Measurements from ENCODE around the gene SEC14L6.

The SEC14L6 gene

DNA sequence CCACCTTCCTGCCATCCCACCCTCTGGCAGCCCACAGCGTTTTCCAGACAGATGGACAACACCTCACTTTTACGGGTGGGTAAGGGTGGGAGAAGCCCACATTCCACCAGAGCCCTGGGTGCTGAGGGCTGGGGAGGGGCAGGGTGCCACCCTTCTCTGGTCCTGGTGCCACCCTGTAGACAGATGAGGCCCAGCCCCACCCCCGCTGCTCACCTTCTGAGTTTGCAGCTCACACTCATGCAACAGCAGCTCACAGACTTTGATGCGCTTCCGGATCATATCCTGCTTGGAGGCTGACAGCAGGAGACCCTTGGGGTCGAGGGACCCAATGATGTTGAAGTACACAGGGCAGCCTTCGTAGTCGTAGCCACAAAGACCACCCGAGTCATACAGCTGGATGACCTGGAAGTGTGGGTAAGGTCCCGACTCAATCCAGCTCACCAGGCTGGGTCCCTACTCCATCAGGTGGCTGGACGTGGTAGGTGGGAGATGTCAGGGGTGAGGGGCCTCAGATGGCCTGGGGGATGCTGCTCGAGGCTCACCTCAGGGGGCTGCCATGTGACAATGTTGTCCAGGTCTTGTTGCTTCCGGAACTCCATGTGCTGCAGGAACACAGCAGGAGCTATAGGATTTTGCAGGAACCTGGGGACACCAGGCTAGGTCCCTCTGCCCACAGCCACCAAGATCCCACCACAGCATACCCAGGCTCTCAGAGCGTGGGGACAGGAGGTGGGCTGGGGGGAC is 51.3 kb downstream of the SEC14L6 start:
- DNase-seq (ENCODE audit: low read depth) = no peak

DNA sequence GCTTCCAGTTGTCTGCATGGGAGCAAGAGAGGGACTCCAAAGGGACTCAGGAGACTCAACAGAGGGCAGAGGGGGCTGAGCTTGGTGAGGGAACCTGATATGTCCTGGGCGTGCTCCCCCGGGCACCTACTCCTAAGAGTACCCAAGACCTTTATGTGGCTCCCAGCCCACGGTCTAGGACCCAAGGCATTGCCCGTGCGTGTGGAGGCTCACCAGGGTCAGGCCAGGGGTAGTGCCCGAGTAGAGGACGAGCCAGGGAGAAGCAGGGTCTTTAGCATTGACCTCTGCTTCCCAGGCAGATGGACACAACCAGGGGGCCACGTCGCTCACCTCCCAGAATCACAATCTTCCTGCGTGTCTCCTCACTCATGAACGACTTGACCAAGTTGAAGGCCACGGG is 54.4 kb downstream of the SEC14L6 start:
- no peak for DNase-seq (ENCODE audit: low read depth)

DNA sequence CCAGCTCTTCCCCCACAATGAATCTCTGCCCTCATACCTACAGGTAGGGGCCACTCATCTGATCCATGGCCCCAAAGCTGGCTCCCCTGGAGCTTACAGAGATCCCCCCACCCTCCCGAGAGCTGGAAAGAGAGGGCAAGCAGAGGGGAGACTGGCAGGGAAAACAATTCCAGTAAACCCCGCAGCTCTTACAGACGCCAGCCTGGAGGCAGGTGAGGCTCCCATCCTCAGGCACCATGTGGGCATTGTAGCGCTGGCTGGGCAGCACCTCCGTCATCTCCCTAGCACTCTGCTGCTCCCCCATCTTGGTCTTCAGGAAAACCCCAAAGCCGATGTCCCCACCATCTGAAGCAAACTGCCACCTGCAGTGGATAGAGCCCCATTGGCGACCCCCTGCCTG is 55.2 kb downstream of the SEC14L6 start:
- no peak for DNase-seq (ENCODE audit: low read depth)

DNA sequence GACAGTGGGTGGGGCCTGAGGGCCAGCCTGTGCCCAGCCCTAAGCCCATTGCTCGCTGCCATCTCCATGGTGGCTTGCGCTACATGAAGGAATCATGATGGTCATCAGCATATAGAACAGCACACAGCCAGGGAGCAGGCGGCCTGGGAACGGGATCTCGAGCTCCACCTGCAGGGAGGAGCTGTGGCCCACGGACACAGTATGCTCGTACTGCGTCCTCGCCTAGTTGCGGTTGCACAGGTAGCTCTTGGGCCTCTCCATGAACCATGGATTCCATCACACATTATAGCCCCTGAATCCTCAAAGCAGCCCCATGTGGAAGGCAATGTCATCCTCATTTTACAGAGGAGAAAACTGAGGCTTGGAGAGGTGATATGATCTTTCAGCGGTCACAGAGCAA is 56.1 kb downstream of the SEC14L6 start:
- DNase-seq (ENCODE audit: low read depth) = no peak

DNA sequence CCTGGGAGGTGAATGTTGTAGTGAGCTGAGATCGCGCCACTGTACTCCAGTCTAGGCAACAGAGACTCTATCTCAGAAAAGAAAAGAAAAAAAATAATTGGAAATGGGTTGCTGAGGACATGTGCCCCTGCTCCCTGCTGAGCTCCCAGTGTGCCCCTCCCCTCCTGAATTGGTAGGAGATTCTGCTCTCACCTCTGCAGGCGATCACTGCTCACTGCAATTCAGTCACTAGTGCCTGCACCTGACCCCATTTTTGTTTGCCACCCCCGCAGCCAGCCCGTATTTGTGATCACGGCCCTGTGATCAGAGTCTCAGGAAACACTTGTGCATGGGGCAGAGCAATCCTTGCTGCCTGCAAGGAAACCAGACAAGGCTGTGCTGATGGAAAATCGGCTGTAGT is 58.4 kb downstream of the SEC14L6 start:
- no peak for DNase-seq (ENCODE audit: low read depth)

DNA sequence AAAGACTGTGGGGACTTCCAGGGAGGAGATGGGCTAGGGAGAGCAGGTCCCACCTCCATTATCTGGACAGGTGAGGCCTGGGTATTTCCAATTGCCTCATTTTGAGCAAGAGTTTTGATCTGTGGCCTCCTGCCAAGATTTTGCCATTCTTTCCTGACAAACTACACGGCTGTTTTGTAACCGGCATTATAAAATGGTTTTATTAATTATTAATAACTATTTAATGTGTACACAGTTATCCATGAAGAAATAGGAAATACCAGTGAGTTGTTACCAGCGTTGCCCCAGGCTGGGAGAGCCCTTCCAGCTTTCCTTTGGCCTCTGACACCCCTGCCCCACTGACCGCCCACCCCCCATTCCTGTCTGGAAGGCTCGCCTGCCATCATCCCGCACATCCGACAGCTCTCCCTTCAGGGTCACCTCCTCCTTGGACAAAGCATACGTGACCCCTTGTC is 59.9 kb downstream of the SEC14L6 start:
- no peak for DNase-seq (ENCODE audit: low read depth)

DNA sequence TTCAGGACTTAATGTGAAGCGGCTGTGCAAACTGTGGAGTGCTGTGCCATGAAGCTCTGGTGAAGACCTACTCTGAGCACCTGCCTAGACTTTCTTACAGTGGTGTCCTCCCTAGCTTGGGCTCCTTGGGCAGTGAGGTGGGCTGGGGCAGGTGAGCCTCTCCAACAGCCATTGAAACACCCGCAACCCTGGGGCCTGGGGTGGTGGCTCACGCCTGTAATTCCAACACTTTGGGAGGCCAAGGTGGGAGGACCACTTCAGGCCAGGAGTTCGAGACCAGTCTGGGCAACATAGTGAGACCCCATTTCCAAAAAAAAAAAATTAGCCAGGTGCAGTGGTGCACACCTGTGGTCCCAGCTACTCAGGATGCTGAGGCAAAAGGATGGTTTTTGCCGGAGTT is 60.4 kb downstream of the SEC14L6 start:
- no peak for DNase-seq (ENCODE audit: low read depth)

DNA sequence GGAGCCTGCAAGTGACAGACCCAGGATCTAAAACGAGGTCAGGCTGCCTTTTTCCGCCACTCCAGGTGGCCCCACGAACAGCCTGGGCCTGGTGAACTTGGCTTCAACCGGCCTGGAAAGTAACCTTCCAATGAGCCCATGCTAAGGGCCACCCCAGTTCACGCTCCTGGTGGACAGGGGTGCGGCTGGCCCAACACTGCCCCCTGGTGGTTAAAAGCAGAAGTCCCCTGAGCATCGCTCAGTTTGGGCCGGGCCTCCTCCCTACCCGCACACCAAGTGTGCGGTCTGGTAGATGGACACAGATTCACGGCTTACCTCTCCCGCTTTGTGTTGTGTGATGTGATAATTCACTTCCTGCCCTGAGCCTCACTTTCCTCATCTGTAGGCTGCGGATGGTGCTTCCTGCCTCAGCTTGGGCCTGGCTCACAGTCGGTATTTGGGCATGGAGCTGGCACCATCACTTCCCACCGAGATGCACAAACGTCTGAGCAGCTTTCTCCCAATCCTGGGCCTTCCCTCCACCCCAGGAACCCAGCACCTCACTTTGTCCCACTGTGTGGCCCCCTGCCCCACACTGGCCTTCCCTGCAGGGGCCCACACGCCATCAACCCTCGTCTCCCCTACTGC is 61.1 kb downstream of the SEC14L6 start:
- DNase-seq (ENCODE audit: low read depth) = peak; percentile 47

DNA sequence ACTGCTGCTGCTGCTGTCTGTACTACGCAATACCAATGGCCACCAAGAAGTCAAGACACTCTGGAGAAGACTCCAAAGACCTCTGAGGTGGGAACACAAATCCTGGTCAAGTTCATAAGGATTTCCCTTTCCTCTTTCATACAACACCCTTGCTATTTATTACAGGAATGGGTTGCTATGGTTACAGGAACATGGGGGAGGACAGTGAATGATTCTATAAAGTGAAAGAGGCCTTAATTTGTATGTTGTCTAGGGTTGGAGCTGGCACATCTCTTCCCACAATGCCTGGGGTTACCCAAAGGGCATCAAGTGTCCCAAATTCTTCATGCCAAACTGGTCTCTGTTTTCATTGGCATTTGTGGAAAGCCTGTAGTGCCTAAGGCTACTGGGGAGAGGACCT is 63.4 kb downstream of the SEC14L6 start:
- DNase-seq (ENCODE audit: low read depth) = no peak

DNA sequence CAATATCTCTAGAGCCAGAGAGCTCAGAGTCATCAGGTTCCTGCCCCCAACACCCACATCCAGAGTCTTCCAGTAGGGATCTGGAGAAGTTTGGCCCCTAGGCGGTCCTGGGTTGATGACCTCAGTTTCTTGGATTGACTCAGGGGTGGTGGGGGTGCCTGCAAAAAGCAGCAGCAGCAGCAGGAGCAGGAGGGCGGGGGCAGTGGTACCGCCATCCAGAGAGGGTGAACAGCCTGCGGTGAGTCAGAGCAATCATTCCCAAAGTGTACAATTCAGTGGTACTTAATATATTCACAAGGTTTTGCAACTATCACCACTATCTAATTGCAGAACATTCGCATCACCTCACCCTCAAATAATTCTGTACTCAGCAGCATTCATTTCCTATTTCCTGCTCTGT is 64.8 kb downstream of the SEC14L6 start:
- DNase-seq (ENCODE audit: low read depth) = no peak

DNA sequence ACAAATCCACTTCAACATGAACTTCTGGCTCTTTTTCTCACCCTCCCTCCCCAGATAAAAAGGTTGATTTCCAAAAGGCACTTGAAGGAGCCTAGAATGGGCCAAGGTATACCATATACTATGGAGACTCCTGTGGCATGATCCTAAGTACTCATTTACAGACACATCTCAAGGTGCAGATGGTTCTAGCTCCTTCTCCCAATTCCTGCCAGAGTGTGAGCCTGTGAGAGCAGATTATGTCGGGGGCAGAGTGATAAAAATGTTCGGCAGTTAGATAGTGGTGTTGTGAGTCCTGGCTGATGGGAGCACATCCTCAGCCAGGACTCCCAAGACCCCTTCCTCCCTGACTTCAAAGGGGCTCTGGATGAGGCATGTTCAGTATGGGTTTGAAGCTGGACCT is 66.6 kb downstream of the SEC14L6 start:
- no peak for DNase-seq (ENCODE audit: low read depth)

DNA sequence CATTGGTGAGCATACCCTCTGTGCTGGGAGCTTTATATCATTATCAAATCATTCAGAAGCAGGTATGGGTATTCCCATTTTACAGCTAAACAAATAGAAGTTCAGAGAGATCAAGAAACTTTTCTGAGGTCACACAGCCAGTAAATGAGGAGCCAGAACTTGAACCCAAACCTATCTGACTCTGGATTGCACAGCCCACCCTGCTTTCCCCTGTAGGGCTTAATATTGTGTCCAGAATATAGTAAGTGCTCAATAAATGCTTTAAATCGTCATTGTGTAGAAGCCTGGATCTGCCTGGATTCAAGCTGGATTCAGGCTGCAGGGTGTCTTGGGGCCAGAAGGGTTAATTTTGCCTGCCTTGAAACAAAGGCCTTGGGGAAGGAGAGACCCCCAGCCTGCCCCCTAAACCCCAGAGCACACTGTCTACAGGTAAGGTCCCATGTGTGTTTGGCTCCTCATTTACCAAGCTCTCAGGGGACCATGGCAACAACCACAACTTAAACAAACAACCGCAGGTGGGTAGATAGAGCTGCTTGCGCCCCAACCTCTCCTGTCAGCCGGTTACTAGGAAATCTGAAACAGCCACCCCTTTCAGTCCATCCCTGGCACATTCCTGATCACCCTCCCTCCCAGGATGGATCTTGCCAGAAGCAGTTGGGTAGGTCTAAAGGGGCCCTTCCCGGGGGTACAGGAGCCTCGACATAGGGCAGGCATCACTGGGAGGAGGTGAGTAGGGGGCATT is 71.7 kb downstream of the SEC14L6 start:
- peak; percentile 17 for DNase-seq (ENCODE audit: low read depth)

DNA sequence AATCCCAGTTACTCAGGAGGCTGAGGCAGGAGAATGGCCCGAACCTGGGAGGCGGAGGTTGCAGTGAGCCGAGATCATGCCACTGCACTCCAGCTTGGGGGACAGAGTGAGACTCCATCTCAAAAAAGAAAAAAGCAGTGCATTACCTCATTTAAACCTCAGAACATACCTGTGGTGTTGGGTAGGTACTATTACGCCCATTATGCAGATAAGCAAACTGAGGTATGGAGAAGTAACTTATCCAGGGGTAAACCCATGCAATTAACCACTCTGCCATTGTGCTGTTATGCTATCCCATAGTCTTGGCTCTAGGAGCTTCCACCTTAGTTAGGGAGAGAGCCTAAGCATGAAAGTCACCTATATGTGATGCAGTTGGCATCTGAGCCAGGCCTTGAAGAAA is 72.4 kb downstream of the SEC14L6 start:
- DNase-seq (ENCODE audit: low read depth) = no peak

DNA sequence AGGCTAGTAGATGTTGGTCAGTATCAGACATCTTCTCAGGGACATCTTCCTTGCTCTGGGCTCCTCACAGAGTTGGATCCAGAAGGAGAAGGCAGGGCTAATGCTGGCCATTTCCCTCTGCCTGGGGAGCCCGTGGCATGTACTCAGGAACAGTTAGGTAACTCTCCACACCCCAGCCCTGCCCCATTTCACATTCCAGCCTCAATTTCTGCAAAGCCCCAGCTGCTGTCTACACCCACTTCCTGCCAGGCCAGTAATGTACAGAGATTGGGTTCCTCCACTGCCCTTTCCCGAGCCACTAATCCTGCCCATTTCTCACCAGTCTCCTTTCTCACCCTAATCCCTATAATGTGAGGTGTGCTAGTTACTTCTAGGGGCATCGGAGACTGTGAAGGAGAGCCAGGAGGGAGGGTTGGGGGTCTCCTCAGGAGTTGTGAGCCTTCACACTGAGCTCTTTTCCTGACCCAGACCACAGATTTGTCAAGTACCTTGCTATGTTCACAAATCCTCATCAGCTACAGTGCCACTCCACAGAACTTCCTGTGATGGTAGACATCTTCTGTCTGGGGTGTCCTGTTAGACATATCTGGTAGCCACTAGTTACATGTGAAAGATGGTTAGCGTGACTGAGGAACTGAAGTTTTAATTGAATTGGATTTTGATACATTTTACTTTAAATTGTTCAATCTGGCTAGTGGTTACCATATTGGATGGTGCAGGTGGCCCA is 73.4 kb downstream of the SEC14L6 start:
- DNase-seq (ENCODE audit: low read depth) = no peak

Data from T-helper 22 cell (primary cell).